Stimulated activated CD4-positive, alpha-beta T cell treated with anti-CD3 and anti-CD28 coated beads, Interleukin-1b, Interleukin-23, amount 100 ng/mL, for 4 hours (primary cell): Measurements from ENCODE around the gene TMEM54.

Source experiments
- DNase-seq, 2 donors: peaks; one replicate each; pipeline ENCODE4 v3.0.0-alpha.2; 2020; ENCODE audit warnings: low read depth in 2 of 2

TMEM54 gene

GRCh38 chr1:32881871-32882850 lies 19.0 kb downstream of the TMEM54 start:
- DNase-seq: no peak

- no peak for DNase-seq
Measured at GRCh38 chr1:32881291-32881690, 19.9 kb downstream of the TMEM54 start.

GRCh38 chr1:32878637-32879041 lies 22.6 kb downstream of the TMEM54 start:
- no peak for DNase-seq

GRCh38 chr1:32878183-32878582 lies 23.0 kb downstream of the TMEM54 start:
- DNase-seq: no peak

- no peak for DNase-seq
Measured at GRCh38 chr1:32877211-32878110, 23.7 kb downstream of the TMEM54 start.

GRCh38 chr1:32876341-32877210 lies 24.6 kb downstream of the TMEM54 start:
- peak in 1 of 2 donors; percentile 46 for DNase-seq

GRCh38 chr1:32874860-32875752 lies 26.1 kb downstream of the TMEM54 start:
- no peak for DNase-seq

- no peak for DNase-seq
Measured at GRCh38 chr1:32873484-32873883, 27.7 kb downstream of the TMEM54 start.

GRCh38 chr1:32872192-32872460 lies 29.1 kb downstream of the TMEM54 start:
- DNase-seq: no peak

- no peak for DNase-seq
Measured at GRCh38 chr1:32871364-32872191, 29.6 kb downstream of the TMEM54 start.

GRCh38 chr1:32870615-32871363 lies 30.4 kb downstream of the TMEM54 start, which contains the start of gene FNDC5:
Gene FNDC5, minus strand, starts transcription at chr1:32870912.
- DNase-seq: no peak

GRCh38 chr1:32869923-32870614 lies 31.1 kb downstream of the TMEM54 start:
- no peak for DNase-seq

- no peak for DNase-seq
Measured at GRCh38 chr1:32868806-32869455, 32.3 kb downstream of the TMEM54 start.

- DNase-seq: no peak
Measured at GRCh38 chr1:32868085-32868484, 33.1 kb downstream of the TMEM54 start.

GRCh38 chr1:32867671-32868070 lies 33.5 kb downstream of the TMEM54 start:
- no peak for DNase-seq

GRCh38 chr1:32867151-32867550 lies 34.0 kb downstream of the TMEM54 start:
- DNase-seq: no peak

- no peak for DNase-seq
Measured at GRCh38 chr1:32865639-32866405, 35.4 kb downstream of the TMEM54 start.
